Activated CD8-positive, alpha-beta T cell treated with anti-CD3 and anti-CD28 coated beads for 36 hours (primary cell): ENCODE measurements around the gene CYP4Z1. TPM values are rescaled to one million over a fixed set of nuclear protein-coding genes. Genes with fewer than 3 reads are reported as not detected.
"Not testable (repeated sequence)": the region's sequence is repeated elsewhere in the genome, so short reads cannot be mapped to it uniquely, and the experiment has no call there.

ENCODE experiments used
- ATAC-seq: fragments of 200-7000 bp; cut with Tn5 transposase; one replicate; pipeline ENCODE4 v1.10.0; 2021; ENCODE audit warnings: mild to moderate bottlenecking, moderate library complexity
- CTCF ChIA-PET: fragments of 350-600 bp; sonication (Branson Sonifier 250); formaldehyde crosslinking; loops from one replicate; lab custom pipeline; 2021; ENCODE audit warnings: antibody characterized with exemption; lab: Charles Lee
- POLR2A ChIA-PET: fragments of 350-600 bp; sonication (Branson Sonifier 250); formaldehyde crosslinking; loops from one replicate; lab custom pipeline; 2021; ENCODE audit warnings: antibody characterized with exemption; lab: Charles Lee
- DNase-seq: peaks from one replicate; pipeline ENCODE4 v3.0.0-alpha.2; 2020
- H3K27ac Mint-ChIP-seq: one replicate; pipeline ENCODE4 v1.8.0; 2021; ENCODE audit warnings: mild to moderate bottlenecking, mixed read lengths
- H3K27me3 Mint-ChIP-seq: one replicate; pipeline ENCODE4 v1.8.0; 2021; ENCODE audit warnings: mixed read lengths
- H3K36me3 Mint-ChIP-seq: one replicate; pipeline ENCODE4 v1.8.0; 2021; ENCODE audit warnings: low read depth, mixed read lengths
- H3K4me1 Mint-ChIP-seq: one replicate; pipeline ENCODE4 v1.8.0; 2021; ENCODE audit warnings: low read depth, mixed read lengths
- H3K4me3 Mint-ChIP-seq: one replicate; pipeline ENCODE4 v1.8.0; 2021; ENCODE audit warnings: mild to moderate bottlenecking, moderate library complexity, mixed read lengths
- H3K9me3 Mint-ChIP-seq: one replicate; pipeline ENCODE4 v1.8.0; 2021; ENCODE audit warnings: mixed read lengths
- CTCF ChIP-seq: fragments of 200-600 bp; IDR thresholded peaks from one replicate; pipeline ENCODE4 v1.8.0; 2022; ENCODE audit warnings: antibody characterized with exemption, mild to moderate bottlenecking
- intact Hi-C: fragments of 100-400 bp; cut with micrococcal nuclease; formaldehyde crosslinking; loops from one replicate; pipeline ENCODE4 v1.10.0; 2022
- total RNA-seq, 2 experiments: library from RNA; stranded (reverse); gene quantifications; one replicate each; pipeline ENCODE4 v1.2.3, GENCODE V29; 2021

CYP4Z1 gene
- total RNA-seq, 2 experiments from 2014 or later: not detected

- Mint-ChIP-seq H3K27ac (no peak within 1 kb of the TSS), H3K4me1 (no peaks in the 10 kb centered on the region), H3K4me3 (no peak within 1 kb of the TSS), H3K9me3 (no peaks in the 10 kb centered on the region), H3K27me3 (peaks cover 3% of the 10 kb centered on the region), H3K36me3 (no peaks in the 10 kb centered on the region)
- DNase-seq (no peak), ATAC-seq (no peak)
- CTCF ChIA-PET: no interaction called here
- intact Hi-C loops: no loop called here
- no peak for TF ChIP-seq CTCF
- POLR2A ChIA-PET: no interaction called here
Measured at GRCh38 chr1:47137198-47137597, 70.2 kb downstream of the CYP4Z1 start, which contains the start of gene CYP4A22. TSS of gene CYP4A22 (plus strand) at chr1:47137441. CDS start at chr1:47137486, 45 bp downstream.

- Mint-ChIP-seq H3K36me3 (no peaks in the 10 kb centered on the region), H3K4me3 (no peak overlapping the region), H3K27ac (no peak overlapping the region), H3K27me3 (peaks cover 1% of the 10 kb centered on the region), H3K4me1 (no peaks in the 10 kb centered on the region), H3K9me3 (no peaks in the 10 kb centered on the region)
- intact Hi-C loops: no loop called here
- DNase-seq (no peak), ATAC-seq (no peak)
- TF ChIP-seq CTCF: no peak
- ChIA-PET POLR2A (no interaction called here), CTCF (no interaction called here)
Measured at GRCh38 chr1:47137925-47138615, 71.0 kb downstream of the CYP4Z1 start.

- ATAC-seq, H3K27me3 Mint-ChIP-seq, intact Hi-C loops, POLR2A ChIA-PET, H3K4me3 Mint-ChIP-seq, H3K36me3 Mint-ChIP-seq, H3K27ac Mint-ChIP-seq, H3K9me3 Mint-ChIP-seq, CTCF ChIA-PET, DNase-seq, H3K4me1 Mint-ChIP-seq: not testable (repeated sequence)
Measured at GRCh38 chr1:47140358-47140757, 73.3 kb downstream of the CYP4Z1 start.

GRCh38 chr1:47143654-47144053 lies 76.6 kb downstream of the CYP4Z1 start:
- intact Hi-C loops, H3K4me1 Mint-ChIP-seq, POLR2A ChIA-PET, H3K36me3 Mint-ChIP-seq, H3K9me3 Mint-ChIP-seq, H3K4me3 Mint-ChIP-seq, CTCF ChIA-PET, DNase-seq, H3K27me3 Mint-ChIP-seq, H3K27ac Mint-ChIP-seq, ATAC-seq: not testable (repeated sequence)

- H3K4me1 Mint-ChIP-seq, H3K9me3 Mint-ChIP-seq, CTCF ChIA-PET, DNase-seq, ATAC-seq, H3K27ac Mint-ChIP-seq, intact Hi-C loops, H3K36me3 Mint-ChIP-seq, POLR2A ChIA-PET, H3K4me3 Mint-ChIP-seq: not testable (repeated sequence)
- H3K27me3 Mint-ChIP-seq: peaks cover 11% of the 10 kb centered on the region
Measured at GRCh38 chr1:47146495-47146894, 79.5 kb downstream of the CYP4Z1 start.

GRCh38 chr1:47147047-47147785 lies 80.2 kb downstream of the CYP4Z1 start:
- intact Hi-C loops: no loop called here
- Mint-ChIP-seq H3K9me3 (no peaks in the 10 kb centered on the region), H3K4me3 (no peak overlapping the region), H3K36me3 (no peaks in the 10 kb centered on the region), H3K27ac (no peak overlapping the region), H3K4me1 (no peaks in the 10 kb centered on the region), H3K27me3 (peaks cover 15% of the 10 kb centered on the region)
- ChIA-PET CTCF (no interaction called here), POLR2A (no interaction called here)
- TF ChIP-seq CTCF: no peak
- DNase-seq (no peak), ATAC-seq (no peak)

- H3K4me1 Mint-ChIP-seq, CTCF ChIA-PET, H3K4me3 Mint-ChIP-seq, H3K27ac Mint-ChIP-seq, intact Hi-C loops, DNase-seq, H3K36me3 Mint-ChIP-seq, POLR2A ChIA-PET, ATAC-seq, H3K9me3 Mint-ChIP-seq: not testable (repeated sequence)
- H3K27me3 Mint-ChIP-seq: peaks cover 20% of the 10 kb centered on the region
Measured at GRCh38 chr1:47149162-47149561, 82.1 kb downstream of the CYP4Z1 start.

- POLR2A ChIA-PET, ATAC-seq, DNase-seq, H3K36me3 Mint-ChIP-seq, intact Hi-C loops, H3K27ac Mint-ChIP-seq, H3K4me1 Mint-ChIP-seq, CTCF ChIA-PET, H3K4me3 Mint-ChIP-seq: not testable (repeated sequence)
- Mint-ChIP-seq H3K27me3 (peaks cover 22% of the 10 kb centered on the region), H3K9me3 (peaks cover 11% of the 10 kb centered on the region)
Measured at GRCh38 chr1:47156457-47156856, 89.4 kb downstream of the CYP4Z1 start.

GRCh38 chr1:47157957-47158356 lies 90.9 kb downstream of the CYP4Z1 start:
- H3K4me3 Mint-ChIP-seq, ATAC-seq, intact Hi-C loops, CTCF ChIA-PET, POLR2A ChIA-PET, H3K36me3 Mint-ChIP-seq, H3K27ac Mint-ChIP-seq, DNase-seq, H3K4me1 Mint-ChIP-seq: not testable (repeated sequence)
- Mint-ChIP-seq H3K9me3 (peaks cover 11% of the 10 kb centered on the region), H3K27me3 (peaks cover 21% of the 10 kb centered on the region)
